WTC11 (cell line): Measurements from ENCODE around the gene VAC14.

ENCODE experiments used
- GABPB1 ChIP-seq: sonication (generic); formaldehyde crosslinking; IDR thresholded peaks from 2 replicates; pipeline ENCODE4 v1.8.1; 2023; ENCODE audit warnings: mild to moderate bottlenecking, missing genetic modification reagents
- OVOL2 ChIP-seq: fragments of 250-450 bp; sonication (Bioruptor Pico); IDR thresholded peaks from 2 replicates; pipeline ENCODE4 v1.9.0; 2021; ENCODE audit warnings: mild to moderate bottlenecking, borderline replicate concordance
- SMAD3 ChIP-seq: sonication (generic); formaldehyde crosslinking; IDR thresholded peaks from 2 replicates; pipeline ENCODE4 v1.8.0; 2022; ENCODE audit warnings: missing genetic modification reagents, mild to moderate bottlenecking, borderline replicate concordance
- SMAD4 ChIP-seq: sonication (generic); formaldehyde crosslinking; IDR thresholded peaks from 2 replicates; pipeline ENCODE4 v1.8.0; 2022; ENCODE audit warnings: mild to moderate bottlenecking, missing genetic modification reagents
- ZNF232 ChIP-seq: sonication (generic); formaldehyde crosslinking; IDR thresholded peaks from 2 replicates; pipeline ENCODE4 v1.8.0; 2022; ENCODE audit warnings: mild to moderate bottlenecking, missing genetic modification reagents
- TF ChIP-seq, protein P1 (sequence below): fragments of 200-600 bp; IDR thresholded peaks from 2 replicates; pipeline ENCODE4 v1.8.0; 2022; ENCODE audit warnings: antibody characterized with exemption
- TF ChIP-seq, protein P2 (sequence below): fragments of 250-450 bp; sonication (Bioruptor Pico); IDR thresholded peaks from 2 replicates; pipeline ENCODE4 v1.9.0; 2021; ENCODE audit warnings: mild to moderate bottlenecking
- TF ChIP-seq, protein P3 (sequence below): sonication (generic); formaldehyde crosslinking; IDR thresholded peaks from 2 replicates; pipeline ENCODE4 v1.8.0; 2022; ENCODE audit warnings: mild to moderate bottlenecking, missing genetic modification reagents

DNA sequence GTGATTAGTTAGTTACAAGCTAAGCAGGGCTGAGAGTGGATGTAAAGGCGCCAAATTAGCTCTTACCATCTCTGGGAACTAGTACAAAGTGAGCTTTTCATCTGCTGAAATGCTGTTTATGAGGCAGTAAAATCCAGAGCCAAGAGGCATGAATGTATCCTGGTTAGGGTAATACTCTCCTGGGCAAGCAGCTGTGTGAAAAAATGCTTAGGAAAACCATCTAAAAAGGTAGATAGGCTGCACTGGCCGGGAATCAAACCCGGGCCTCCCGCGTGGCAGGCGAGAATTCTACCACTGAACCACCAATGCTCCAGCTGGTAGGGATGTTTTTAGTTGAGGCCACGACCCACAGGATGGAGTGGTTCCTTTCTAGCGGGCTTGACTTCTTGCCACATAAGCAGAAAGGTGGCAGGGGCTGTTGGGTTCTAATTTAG lies 23.0 kb downstream of the VAC14 start:
- TF ChIP-seq ZNF232 (CRISPR knock-in tag) (no peak), SMAD3 (CRISPR knock-in tag) (no peak), SMAD4 (CRISPR knock-in tag) (no peak), OVOL2 (CRISPR knock-in tag) (no peak), GABPB1 (CRISPR knock-in tag) (no peak)
- TF ChIP-seq, protein P1, sequence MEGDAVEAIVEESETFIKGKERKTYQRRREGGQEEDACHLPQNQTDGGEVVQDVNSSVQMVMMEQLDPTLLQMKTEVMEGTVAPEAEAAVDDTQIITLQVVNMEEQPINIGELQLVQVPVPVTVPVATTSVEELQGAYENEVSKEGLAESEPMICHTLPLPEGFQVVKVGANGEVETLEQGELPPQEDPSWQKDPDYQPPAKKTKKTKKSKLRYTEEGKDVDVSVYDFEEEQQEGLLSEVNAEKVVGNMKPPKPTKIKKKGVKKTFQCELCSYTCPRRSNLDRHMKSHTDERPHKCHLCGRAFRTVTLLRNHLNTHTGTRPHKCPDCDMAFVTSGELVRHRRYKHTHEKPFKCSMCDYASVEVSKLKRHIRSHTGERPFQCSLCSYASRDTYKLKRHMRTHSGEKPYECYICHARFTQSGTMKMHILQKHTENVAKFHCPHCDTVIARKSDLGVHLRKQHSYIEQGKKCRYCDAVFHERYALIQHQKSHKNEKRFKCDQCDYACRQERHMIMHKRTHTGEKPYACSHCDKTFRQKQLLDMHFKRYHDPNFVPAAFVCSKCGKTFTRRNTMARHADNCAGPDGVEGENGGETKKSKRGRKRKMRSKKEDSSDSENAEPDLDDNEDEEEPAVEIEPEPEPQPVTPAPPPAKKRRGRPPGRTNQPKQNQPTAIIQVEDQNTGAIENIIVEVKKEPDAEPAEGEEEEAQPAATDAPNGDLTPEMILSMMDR = no peak
- TF ChIP-seq, protein P2, sequence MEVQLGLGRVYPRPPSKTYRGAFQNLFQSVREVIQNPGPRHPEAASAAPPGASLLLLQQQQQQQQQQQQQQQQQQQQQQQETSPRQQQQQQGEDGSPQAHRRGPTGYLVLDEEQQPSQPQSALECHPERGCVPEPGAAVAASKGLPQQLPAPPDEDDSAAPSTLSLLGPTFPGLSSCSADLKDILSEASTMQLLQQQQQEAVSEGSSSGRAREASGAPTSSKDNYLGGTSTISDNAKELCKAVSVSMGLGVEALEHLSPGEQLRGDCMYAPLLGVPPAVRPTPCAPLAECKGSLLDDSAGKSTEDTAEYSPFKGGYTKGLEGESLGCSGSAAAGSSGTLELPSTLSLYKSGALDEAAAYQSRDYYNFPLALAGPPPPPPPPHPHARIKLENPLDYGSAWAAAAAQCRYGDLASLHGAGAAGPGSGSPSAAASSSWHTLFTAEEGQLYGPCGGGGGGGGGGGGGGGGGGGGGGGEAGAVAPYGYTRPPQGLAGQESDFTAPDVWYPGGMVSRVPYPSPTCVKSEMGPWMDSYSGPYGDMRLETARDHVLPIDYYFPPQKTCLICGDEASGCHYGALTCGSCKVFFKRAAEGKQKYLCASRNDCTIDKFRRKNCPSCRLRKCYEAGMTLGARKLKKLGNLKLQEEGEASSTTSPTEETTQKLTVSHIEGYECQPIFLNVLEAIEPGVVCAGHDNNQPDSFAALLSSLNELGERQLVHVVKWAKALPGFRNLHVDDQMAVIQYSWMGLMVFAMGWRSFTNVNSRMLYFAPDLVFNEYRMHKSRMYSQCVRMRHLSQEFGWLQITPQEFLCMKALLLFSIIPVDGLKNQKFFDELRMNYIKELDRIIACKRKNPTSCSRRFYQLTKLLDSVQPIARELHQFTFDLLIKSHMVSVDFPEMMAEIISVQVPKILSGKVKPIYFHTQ (CRISPR knock-in tag) = no peak
- TF ChIP-seq, protein P3, sequence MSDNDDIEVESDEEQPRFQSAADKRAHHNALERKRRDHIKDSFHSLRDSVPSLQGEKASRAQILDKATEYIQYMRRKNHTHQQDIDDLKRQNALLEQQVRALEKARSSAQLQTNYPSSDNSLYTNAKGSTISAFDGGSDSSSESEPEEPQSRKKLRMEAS (CRISPR knock-in tag) = no peak
